D721Med (cell line): ENCODE data around the gene TRHDE.

ENCODE experiments used
- DNase-seq: peaks from one replicate; pipeline ENCODE4 v3.0.0; 2011; ENCODE audit warnings: low spot score; ENCODE audit not compliant: insufficient read length
- FAIRE-seq: peaks from 2 replicates; lab custom pipeline; 2011; peaks lifted over from hg19 to GRCh38; lab: Jason Lieb, UNC
- CTCF ChIP-seq: IDR thresholded peaks from 2 replicates; pipeline ENCODE4 v1.5.1; 2012; ENCODE audit warnings: mild to moderate bottlenecking, control low read depth; ENCODE audit not compliant: insufficient read depth; ENCODE audit errors: missing control alignments

The TRHDE gene

GRCh38 chr12:72560003-72560769 lies 288.0 kb downstream of the TRHDE start:
- no peak for DNase-seq
- FAIRE-seq = no peak
- TF ChIP-seq CTCF = no peak

GRCh38 chr12:72570601-72571000 lies 298.4 kb downstream of the TRHDE start:
- DNase-seq = no peak
- TF ChIP-seq CTCF = peak; percentile 30
- FAIRE-seq = no peak

- TF ChIP-seq CTCF = no peak
- FAIRE-seq (no peak), DNase-seq (no peak)
These were observed 302.0 kb downstream of the TRHDE start for GRCh38 chr12:72574138-72574537.

GRCh38 chr12:72578327-72578726 lies 306.2 kb downstream of the TRHDE start:
- DNase-seq (no peak), FAIRE-seq (peak; percentile 25)
- TF ChIP-seq CTCF = no peak

- no peak for TF ChIP-seq CTCF
- FAIRE-seq (no peak), DNase-seq (no peak)
These were observed 314.3 kb downstream of the TRHDE start for GRCh38 chr12:72586456-72586855.

- no peak for DNase-seq
- no peak for FAIRE-seq
These were observed 330.4 kb downstream of the TRHDE start for GRCh38 chr12:72602581-72602980.

More at GRCh38 chr12:72602581-72602980, 330.4 kb downstream of the TRHDE start:
- no peak for TF ChIP-seq CTCF
